Adrenal gland (tissue), 12 donors: ENCODE measurements around the gene TMEM135. TPM values are rescaled to one million over a fixed set of nuclear protein-coding genes. Genes with fewer than 3 reads are reported as not detected.

ENCODE experiments used
- DNase-seq, 7 donors: peaks; one replicate each; pipeline ENCODE4 v3.0.0-alpha.2; 2019 to 2020
- H3K27ac ChIP-seq, 5 donors: fragments of 200-600 bp; sonication (generic) in 4 of 5; 1 replicate in 3 of 5; 2 replicates in 2 of 5; pipeline versions ENCODE4 v1.5.1 to v1.8.0; 2016 to 2020; ENCODE audit warnings: mild to moderate bottlenecking in 1 of 5
- H3K27me3 ChIP-seq: fragments of 200-600 bp; 2 replicates; pipeline ENCODE4 v1.8.0; 2021
- H3K36me3 ChIP-seq, 2 donors: fragments of 200-600 bp; replicated peaks in 1 of 2; 1 replicate in 1 of 2; 2 replicates in 1 of 2; pipeline versions ENCODE4 v1.5.1 to v1.8.0; 2018 to 2022
- H3K4me1 ChIP-seq, 2 donors: fragments of 200-600 bp; replicated peaks in 1 of 2; 1 replicate in 1 of 2; 2 replicates in 1 of 2; pipeline versions ENCODE4 v1.5.1 to v1.8.0; 2018 to 2021
- H3K4me3 ChIP-seq, 4 donors: fragments of 200-600 bp; sonication (generic) in 3 of 4; one replicate each; pipeline ENCODE4 v1.5.1; 2016 to 2018
- H3K9me3 ChIP-seq, 3 donors: fragments of 200-600 bp; sonication (generic) in 1 of 3; replicated peaks in 1 of 3; 1 replicate in 2 of 3; 2 replicates in 1 of 3; pipeline versions ENCODE4 v1.5.1 to v1.8.0; 2016 to 2021
- CTCF ChIP-seq, 6 experiments: fragments of 450-650 bp in 4 of 6; fragments of 200-600 bp in 2 of 6; sonication (generic) in 1 of 6; IDR thresholded peaks; 1 replicate in 5 of 6; 2 replicates in 1 of 6; pipeline versions ENCODE4 v1.5.1 to v1.8.0; 2016 to 2021; ENCODE audit warnings: antibody characterized with exemption in 6 of 6, mild to moderate bottlenecking in 2 of 6, moderate library complexity in 1 of 6
- POLR2A ChIP-seq, 2 donors: fragments of 450-650 bp; IDR thresholded peaks; one replicate each; pipeline ENCODE4 v1.6.1; 2017; ENCODE audit warnings: antibody characterized with exemption in 2 of 2, mild to moderate bottlenecking in 2 of 2, moderate library complexity in 1 of 2
- WGBS, 4 donors: extraction: QIAGEN DNeasy Blood & Tissue Kit in 2 of 4; methylation state at CpG; one replicate each; pipeline versions ENCODE4 v1.1.5 to v1.1.7; 2013 to 2017; 5-methylcytosine and 5-hydroxymethylcytosine counted together
- intact Hi-C, 2 donors: fragments of 100-400 bp; cut with DNase I; formaldehyde crosslinking; loops; one replicate each; pipeline versions ENCODE4 v1.14.1 to v1.15.0; 2022 to 2023
- polyA plus RNA-seq, 3 donors: library from polyadenylated mRNA; stranded (reverse); fragments of 200-250 nt in 2 of 3; fragments of 350-450 nt in 1 of 3; fragmentation: Illumina TruSeq in 1 of 3; extraction: RNeasy Lipid Tissue Mini Kit (QIAGEN cat#74804) in 1 of 3; gene quantifications; one replicate each; pipeline ENCODE4 v1.2.3, GENCODE V29; 2013 to 2014
- total RNA-seq, 9 donors: library from RNA; depleted of rRNA in 4 of 9; stranded (reverse); fragments of >200 nt in 4 of 9; fragments of 120-200 nt in 1 of 9; fragmentation: NEBNext Ultra II Directional in 1 of 9; extraction: Animal tissue kit (Norgen Biotek cat#: 25700) in 1 of 9; gene quantifications; one replicate each; pipeline versions ENCODE4 v1.1.0 to v1.2.4, GENCODE V29; 2013 to 2023
- donor health status: healthy with polysubstance abuse.
- donor health status: Bipolar disorder and iron deficiency.
- donor health status: DM: yes; HTN: yes; CAD: no.
- donor health status: DM: no; HTN: no; CAD: no.
- donor health status: DM: no; HTN: no; CAD: no.
- donor health status: DM: yes; HTN: yes; CAD: no.

The TMEM135 gene
- total and polyA plus RNA-seq, 12 donors: 8.2 to 101 (median 44.5) TPM

DNA sequence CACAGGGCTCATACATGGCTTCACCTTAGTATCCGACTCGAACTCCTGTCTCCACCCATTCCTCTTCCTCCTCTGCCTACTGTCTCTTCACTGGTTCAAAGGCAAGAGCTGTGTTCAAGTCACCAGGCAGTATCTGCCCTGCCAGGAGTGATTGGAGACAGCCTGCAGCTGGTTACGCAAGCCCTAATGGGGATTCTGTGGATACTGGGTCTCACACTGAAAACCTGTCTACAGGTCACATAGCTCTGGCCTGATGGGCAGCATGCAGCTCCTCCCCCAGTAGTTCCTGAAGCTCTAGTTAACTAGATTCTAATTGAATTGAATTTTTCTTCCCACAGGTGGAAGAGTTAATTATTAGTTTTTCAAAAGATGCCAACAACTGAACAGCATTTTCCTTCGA lies 332.2 kb downstream of the TMEM135 start:
- H3K36me3 ChIP-seq: no peaks in the 10 kb centered on the region
- intact Hi-C loops: no loop called here
- no peaks in the 10 kb centered on the region for H3K9me3 ChIP-seq

DNA sequence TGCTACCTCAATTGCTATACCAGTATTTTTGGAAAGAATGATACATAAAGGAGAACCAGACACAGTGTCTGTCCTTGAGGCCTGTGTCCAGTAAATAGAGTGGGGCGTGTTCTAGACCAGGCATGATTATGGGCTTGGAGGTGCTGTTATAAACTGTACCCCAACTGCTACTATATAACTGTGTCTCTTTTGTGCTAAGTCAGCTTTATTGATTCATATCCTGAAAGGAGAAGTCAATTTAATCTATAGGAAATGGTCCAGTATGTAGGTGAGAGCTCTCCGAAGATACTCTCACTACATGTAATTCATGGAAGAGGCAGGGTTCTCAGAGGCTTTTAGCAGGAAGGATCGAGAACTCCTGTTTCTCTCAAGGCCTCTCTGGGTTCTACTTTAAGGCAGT lies 334.3 kb downstream of the TMEM135 start:
- intact Hi-C loops: no loop called here
- TF ChIP-seq POLR2A (IDR thresholded peaks at IDR 0.05): no peak
- no peak for TF ChIP-seq CTCF (IDR thresholded peaks at IDR 0.05)
- H3K36me3 ChIP-seq: no peaks in the 10 kb centered on the region
- no peak for DNase-seq
- no peaks in the 10 kb centered on the region for H3K4me1 ChIP-seq
- no peaks in the 10 kb centered on the region for H3K9me3 ChIP-seq
- H3K4me3 ChIP-seq: no peak overlapping the region
- no peak overlapping the region for H3K27ac ChIP-seq
- H3K27me3 ChIP-seq: no peaks in the 10 kb centered on the region
- 81 to 84% (median 83%) methylated on average over 3 of the region's 3 CpGs for WGBS, 4 donors

More for the DNA sequence above, 332.2 kb downstream of the TMEM135 start:
- Histone ChIP-seq H3K4me3 (no peak overlapping the region), H3K27ac (no peak overlapping the region), H3K4me1 (no peaks in the 10 kb centered on the region), H3K27me3 (no peaks in the 10 kb centered on the region)
- TF ChIP-seq CTCF (IDR thresholded peaks at IDR 0.05) (no peak), POLR2A (IDR thresholded peaks at IDR 0.05) (no peak)
- DNase-seq: no peak
- WGBS, 4 donors: 78 to 91% (median 81%) methylated on average over 4 of the region's 4 CpGs

Other genes starting within 250 kb of the TMEM135 start
- 10 to 100 TPM; 16.2 to 49.4 (median 39.8) TPM for gene PRSS23, start 237.4 kb upstream of the TMEM135 start, total RNA-seq
- gene PRSS23, start 237.4 kb upstream of the TMEM135 start, polyA plus RNA-seq: 10 to 100 TPM in 1 of 3 donors, 1 to 10 TPM in 2; 5.1 to 27.7 (median 9.5) TPM
- 10 to 100 TPM; 12.3 to 52.5 (median 24.6) TPM for gene FZD4, start 82.5 kb upstream of the TMEM135 start, total RNA-seq
- gene FZD4, start 82.5 kb upstream of the TMEM135 start, polyA plus RNA-seq: 10 to 100 TPM in 2 of 3 donors, 1 to 10 TPM in 1; 8.0 to 13.3 (median 11.6) TPM